HG02970 (cell line): Measurements from ENCODE around the gene ST3GAL4.

Experiments used
- ATAC-seq: cut with Tn5 transposase; IDR thresholded peaks from one replicate; pipeline ENCODE4 v1.9.1; 2021; ENCODE audit warnings: mild to moderate bottlenecking, moderate library complexity, moderate number of reproducible peaks; ENCODE audit not compliant: unreplicated experiment, low FRiP score

Gene ST3GAL4

DNA sequence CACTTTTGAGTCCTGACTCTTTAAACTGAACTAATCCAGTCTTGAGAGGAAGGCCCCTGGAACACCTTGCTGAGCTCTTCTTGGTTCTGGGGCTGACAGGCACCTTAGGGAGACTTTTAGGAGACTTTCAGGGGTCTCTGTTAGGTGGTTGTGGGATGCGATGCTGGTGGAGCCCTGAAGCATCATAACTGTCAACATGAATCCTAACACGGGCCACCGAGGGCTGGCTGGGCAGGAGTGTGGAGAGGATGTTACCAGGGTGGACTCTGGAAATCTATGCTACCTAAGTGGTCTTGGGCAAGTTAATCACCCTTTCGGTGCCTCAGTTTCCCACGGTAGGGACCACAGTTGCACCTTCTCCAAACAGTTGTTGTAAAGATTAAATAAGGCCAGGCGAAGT is 106.5 kb downstream of the ST3GAL4 start:
- ATAC-seq = no peak

DNA sequence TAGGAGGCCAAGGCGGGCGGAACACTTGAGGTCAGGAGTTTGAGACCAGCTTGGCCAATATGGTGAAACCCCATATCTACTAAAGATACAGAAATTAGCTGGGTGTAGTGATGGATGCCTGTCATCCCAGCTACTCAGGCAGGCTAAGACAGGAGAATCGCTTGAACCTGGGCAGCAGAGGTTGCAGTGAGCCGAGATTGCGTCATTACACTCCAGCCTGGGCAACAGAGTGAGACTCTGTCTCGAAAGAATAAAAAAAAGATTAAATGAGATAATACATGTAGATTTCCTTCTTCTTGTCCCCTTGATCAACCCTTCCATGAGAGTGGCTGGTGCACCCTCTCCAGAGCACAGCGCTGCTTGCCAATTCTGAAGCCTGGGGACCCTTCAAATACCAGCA is 106.9 kb downstream of the ST3GAL4 start:
- no peak for ATAC-seq
